OCI-LY7 (cell line): ENCODE measurements around the gene ZPBP2. TPM values are rescaled to one million over a fixed set of nuclear protein-coding genes. Genes with fewer than 3 reads are reported as not detected.
"Not testable (repeated sequence)": the region's sequence is repeated elsewhere in the genome, so short reads cannot be mapped to it uniquely, and the experiment has no call there.

Source experiments
- BruUV-seq: library from RNA; stranded (reverse); fragments of 400-500 nt; replicated peaks from 2 replicates; lab custom pipeline; 2021; lab: Mats Ljungman, UMichigan
- CTCF ChIA-PET: fragments of 300-600 bp; sonication (Branson Sonifier 250); formaldehyde crosslinking; loops from one replicate; lab custom pipeline; 2022; ENCODE audit warnings: antibody characterized with exemption; ENCODE audit not compliant: unreplicated experiment; lab: Charles Lee
- POLR2A ChIA-PET: fragments of 300-600 bp; sonication (Branson Sonifier 250); formaldehyde crosslinking; loops from one replicate; lab custom pipeline; 2022; ENCODE audit warnings: antibody characterized with exemption; lab: Charles Lee
- DNase-seq: peaks from one replicate; pipeline ENCODE4 v3.0.0-alpha.2; 2015; ENCODE audit warnings: low spot score
- H2AFZ ChIP-seq: fragments of 200-600 bp; sonication (generic), shearing (Covaris generic); 2 replicates; pipeline ENCODE4 v1.6.1; 2014; ENCODE audit warnings: mild to moderate bottlenecking, antibody characterized with exemption, low read length, moderate library complexity
- H3K27ac ChIP-seq: fragments of 200-600 bp; sonication (generic); 2 replicates; pipeline ENCODE4 v1.5.1; 2014; ENCODE audit warnings: mixed run types, low read depth, mild to moderate bottlenecking, moderate library complexity, low read length, inconsistent platforms; ENCODE audit not compliant: poor library complexity, severe bottlenecking
- H3K36me3 ChIP-seq: fragments of 200-600 bp; sonication (generic); 2 replicates; pipeline ENCODE4 v1.6.1; 2014; ENCODE audit warnings: mild to moderate bottlenecking, antibody characterized with exemption, low read length, moderate library complexity, mixed read lengths; ENCODE audit not compliant: insufficient read depth
- H3K4me1 ChIP-seq: fragments of 200-600 bp; sonication (generic); 2 replicates; pipeline ENCODE4 v1.5.1; 2014; ENCODE audit warnings: mild to moderate bottlenecking, low read length; ENCODE audit not compliant: insufficient read depth, poor library complexity, severe bottlenecking
- H3K4me2 ChIP-seq: fragments of 200-600 bp; sonication (generic); 2 replicates; pipeline ENCODE4 v1.6.1; 2014; ENCODE audit warnings: mild to moderate bottlenecking, low read length
- H3K4me3 ChIP-seq: fragments of 200-600 bp; sonication (generic); 2 replicates; pipeline ENCODE4 v1.5.1; 2014; ENCODE audit warnings: mild to moderate bottlenecking, low read depth, low read length; ENCODE audit not compliant: poor library complexity, severe bottlenecking
- H3K79me2 ChIP-seq: fragments of 200-600 bp; sonication (generic); 2 replicates; pipeline ENCODE4 v1.6.1; 2016; ENCODE audit warnings: low read depth, mild to moderate bottlenecking, low read length, moderate library complexity, mixed read lengths; ENCODE audit not compliant: insufficient read depth
- H3K9me2 ChIP-seq: fragments of 200-600 bp; sonication (generic); 2 replicates; pipeline ENCODE4 v1.6.1; 2016; ENCODE audit warnings: mild to moderate bottlenecking, low read length, mixed read lengths; ENCODE audit not compliant: insufficient read depth
- H3K9me3 ChIP-seq: fragments of 200-600 bp; sonication (generic); 2 replicates; pipeline ENCODE4 v1.6.1; 2014; ENCODE audit warnings: mild to moderate bottlenecking, mixed run types, low read length, mixed read lengths
- H4K20me1 ChIP-seq: fragments of 200-600 bp; sonication (generic); 2 replicates; pipeline ENCODE4 v1.6.1; 2014; ENCODE audit warnings: mild to moderate bottlenecking, antibody characterized with exemption, low read length, moderate library complexity, mixed read lengths; ENCODE audit not compliant: insufficient read depth
- CTCF ChIP-seq: fragments of 200-600 bp; sonication (generic); conservative IDR thresholded peaks from 2 replicates; pipeline ENCODE4 v1.5.1; 2014; ENCODE audit warnings: mild to moderate bottlenecking, antibody characterized with exemption, low read length, moderate library complexity, mixed read lengths
- EZH2phosphoT487 ChIP-seq: fragments of 200-600 bp; sonication (generic); IDR thresholded peaks from 2 replicates; pipeline ENCODE4 v1.6.1; 2018; ENCODE audit warnings: low read depth, borderline replicate concordance, mild to moderate bottlenecking, mixed run types, antibody characterized with exemption, low read length, moderate library complexity, mixed read lengths
- intact Hi-C: fragments of 100-400 bp; cut with micrococcal nuclease; formaldehyde crosslinking; loops from one replicate; pipeline ENCODE4 v1.10.0; 2022; ENCODE audit not compliant: unreplicated experiment
- total RNA-seq, 2 experiments: library from RNA; depleted of rRNA in 1 of 2; stranded (reverse); fragments of >200 nt in 1 of 2; shearing (Covaris generic) in 1 of 2; gene quantifications; 2 replicates each; pipeline ENCODE4 v1.2.3, GENCODE V29; 2014 to 2022

ZPBP2 gene
- total RNA-seq, 2 experiments from 2014 or later: not detected

- Histone ChIP-seq H4K20me1 (peaks cover 5% of the 10 kb centered on the region; the same call in 1 of the 2 replicates), H3K4me3 (no peak overlapping the region), H3K9me3 (no peaks in the 10 kb centered on the region), H3K4me1 (peaks cover 58% of the 10 kb centered on the region), H3K27ac (peak overlapping the region; percentile 54), H3K4me2 (peak overlapping the region; percentile 45), H2AFZ (no peak overlapping the region), H3K36me3 (peaks cover 73% of the 10 kb centered on the region), H3K79me2 (peaks cover 99% of the 10 kb centered on the region), H3K9me2 (no peaks in the 10 kb centered on the region)
- CTCF ChIA-PET: no interaction called here
- POLR2A ChIA-PET: interaction anchor here (1.2 to 1.5 kb wide), 2 partner anchors 9 to 58 kb away, joined by 5 to 13 read pairs; no protein-coding TSS in a partner anchor
- intact Hi-C loops: no loop called here
- no TSS peak for BruUV-seq
- TF ChIP-seq EZH2phosphoT487: no peak
- no peak for TF ChIP-seq CTCF
- no peak for DNase-seq
Measured at GRCh38 chr17:39852239-39852638, 15.8 kb upstream of the ZPBP2 start.

GRCh38 chr17:39854909-39855308 is 13.1 kb upstream of the ZPBP2 start:
- Histone ChIP-seq H4K20me1 (no peaks in the 10 kb centered on the region), H3K27ac (no peak overlapping the region), H3K9me2 (no peaks in the 10 kb centered on the region), H2AFZ (no peak overlapping the region), H3K4me3 (no peak overlapping the region), H3K79me2 (peaks cover 99% of the 10 kb centered on the region), H3K9me3 (no peaks in the 10 kb centered on the region; the same call in 1 of the 2 replicates), H3K36me3 (peaks cover 74% of the 10 kb centered on the region), H3K4me1 (peaks cover 56% of the 10 kb centered on the region), H3K4me2 (no peak overlapping the region)
- ChIA-PET CTCF (no interaction called here), POLR2A (interaction anchor here (1.6 kb wide), 1 partner anchor 11 kb away, joined by 6 read pairs; no protein-coding TSS in a partner anchor)
- TF ChIP-seq EZH2phosphoT487 (no peak), CTCF (no peak)
- no TSS peak for BruUV-seq
- DNase-seq: no peak
- intact Hi-C loops: no loop called here

GRCh38 chr17:39855911-39856649 is 11.9 kb upstream of the ZPBP2 start:
- DNase-seq, H3K4me3 ChIP-seq, H3K4me2 ChIP-seq, POLR2A ChIA-PET, H3K9me2 ChIP-seq, CTCF ChIA-PET, H2AFZ ChIP-seq, H3K9me3 ChIP-seq, H4K20me1 ChIP-seq, intact Hi-C loops, BruUV-seq, H3K27ac ChIP-seq: not testable (repeated sequence)
- Histone ChIP-seq H3K36me3 (peaks cover 74% of the 10 kb centered on the region), H3K4me1 (peaks cover 64% of the 10 kb centered on the region), H3K79me2 (peaks cover 100% of the 10 kb centered on the region)
